Fibroblast of lung (primary cell): ENCODE results near the gene GINS3. TPM values are rescaled to one million over a fixed set of nuclear protein-coding genes. Genes with fewer than 3 reads are reported as not detected.
"Not testable (repeated sequence)": the region's sequence is repeated elsewhere in the genome, so short reads cannot be mapped to it uniquely, and the experiment has no call there.

Source experiments
- DNase-seq, 2 donors: peaks; one replicate each; pipeline versions ENCODE4 v3.0.0 to v3.0.0-alpha.2; 2010; ENCODE audit warnings: low read depth in 2 of 2
- H2AFZ ChIP-seq: 2 replicates; pipeline ENCODE4 v1.5.1; 2012; ENCODE audit warnings: low read length, control low read depth, inconsistent platforms
- H3K27ac ChIP-seq: 2 replicates; pipeline ENCODE4 v1.5.1; 2011; ENCODE audit warnings: low read length, control low read depth; ENCODE audit not compliant: insufficient read depth
- H3K27me3 ChIP-seq: 2 replicates; pipeline ENCODE4 v1.5.1; 2011; ENCODE audit warnings: mild to moderate bottlenecking, low read length; ENCODE audit not compliant: control insufficient read depth, insufficient read depth
- H3K36me3 ChIP-seq: 2 replicates; pipeline ENCODE4 v1.5.1; 2011; ENCODE audit warnings: low read length; ENCODE audit not compliant: control insufficient read depth, insufficient read depth
- H3K4me1 ChIP-seq: 2 replicates; pipeline ENCODE4 v1.5.1; 2011; ENCODE audit warnings: low read length; ENCODE audit not compliant: control insufficient read depth, insufficient read depth; ENCODE audit errors: extremely low read depth
- H3K4me2 ChIP-seq: 2 replicates; pipeline ENCODE4 v1.5.1; 2011; ENCODE audit warnings: low read length, control low read depth; ENCODE audit not compliant: insufficient read depth; ENCODE audit errors: extremely low read depth
- H3K4me3 ChIP-seq, 4 experiments: fragments of 200-600 bp in 1 of 4; sonication (generic) in 1 of 4; replicated peaks in 1 of 4; 2 replicates each; pipeline ENCODE4 v1.5.1; 2011 to 2016; ENCODE audit warnings: low read length in 4 of 4, low read depth in 3 of 4, mild to moderate bottlenecking in 3 of 4, control low read depth in 2 of 4, inconsistent platforms in 1 of 4, mixed read lengths in 1 of 4; ENCODE audit not compliant: insufficient read depth in 1 of 4; ENCODE audit errors: control extremely low read depth in 1 of 4
- H3K79me2 ChIP-seq: 2 replicates; pipeline ENCODE4 v1.5.1; 2012; ENCODE audit warnings: mild to moderate bottlenecking, low read length, inconsistent platforms; ENCODE audit not compliant: control insufficient read depth, insufficient read depth
- H3K9ac ChIP-seq: 2 replicates; pipeline ENCODE4 v1.5.1; 2011; ENCODE audit warnings: mild to moderate bottlenecking, low read length, control low read depth; ENCODE audit not compliant: insufficient read depth
- H3K9me3 ChIP-seq: 2 replicates; pipeline ENCODE4 v1.5.1; 2012; ENCODE audit warnings: low read depth, low read length; ENCODE audit not compliant: control insufficient read depth, insufficient read depth
- H4K20me1 ChIP-seq: 2 replicates; pipeline ENCODE4 v1.5.1; 2011; ENCODE audit warnings: low read length; ENCODE audit not compliant: control insufficient read depth, insufficient read depth; ENCODE audit errors: extremely low read depth
- CTCF ChIP-seq, 2 donors: IDR thresholded peaks in 1 of 2; conservative IDR thresholded peaks in 1 of 2; 1 replicate in 1 of 2; 2 replicates in 1 of 2; pipeline ENCODE4 v1.5.1; 2011 to 2012; ENCODE audit warnings: low read length in 2 of 2, control low read depth in 1 of 2, inconsistent platforms in 1 of 2, low read depth in 1 of 2, mild to moderate bottlenecking in 1 of 2
- EZH2 ChIP-seq: IDR thresholded peaks from 2 replicates; pipeline ENCODE4 v1.5.1; 2012; ENCODE audit warnings: low read length, control low read depth, mild to moderate bottlenecking; ENCODE audit errors: missing control alignments
- polyA plus RNA-seq, 2 donors: library from polyadenylated mRNA; depleted of rRNA in 1 of 2; stranded (reverse) in 1 of 2; unstranded in 1 of 2; fragments of >200 nt; gene quantifications; 2 replicates each; pipeline ENCODE4 v1.2.1, GENCODE V29; 2011 to 2012; ENCODE audit warnings: missing spikeins in 1 of 2
- total RNA-seq: library from RNA; depleted of rRNA; stranded (reverse); fragments of >200 nt; gene quantifications from 2 replicates; pipeline ENCODE4 v1.2.1, GENCODE V29; 2014

The GINS3 gene
- total and polyA plus RNA-seq, 2 donors (not counting 1 experiment from before 2014, with no cell fraction given), result 1.8 to 5.9 TPM

- Histone ChIP-seq H3K4me3 (no peak overlapping the region), H3K4me2 (no peak overlapping the region), H3K36me3 (no peaks in the 10 kb centered on the region), H2AFZ (no peak overlapping the region), H4K20me1 (no peaks in the 10 kb centered on the region), H3K9ac (no peak overlapping the region), H3K27ac (no peak overlapping the region), H3K9me3 (no peaks in the 10 kb centered on the region), H3K27me3 (no peaks in the 10 kb centered on the region), H3K79me2 (no peaks in the 10 kb centered on the region), H3K4me1 (no peaks in the 10 kb centered on the region)
- peak in 1 of 2 donors; percentile 48 for DNase-seq
- TF ChIP-seq EZH2 (no peak), CTCF (conservative IDR thresholded peaks at IDR 0.05 in 1 of 2, IDR thresholded peaks at IDR 0.05 in 1 of 2; ENCODE audit: low read depth in 1 of 2, low read length in 2 of 2) (no peak)
These were observed 22.7 kb downstream of the GINS3 start for GRCh38 chr16:58415003-58415402.

DNA sequence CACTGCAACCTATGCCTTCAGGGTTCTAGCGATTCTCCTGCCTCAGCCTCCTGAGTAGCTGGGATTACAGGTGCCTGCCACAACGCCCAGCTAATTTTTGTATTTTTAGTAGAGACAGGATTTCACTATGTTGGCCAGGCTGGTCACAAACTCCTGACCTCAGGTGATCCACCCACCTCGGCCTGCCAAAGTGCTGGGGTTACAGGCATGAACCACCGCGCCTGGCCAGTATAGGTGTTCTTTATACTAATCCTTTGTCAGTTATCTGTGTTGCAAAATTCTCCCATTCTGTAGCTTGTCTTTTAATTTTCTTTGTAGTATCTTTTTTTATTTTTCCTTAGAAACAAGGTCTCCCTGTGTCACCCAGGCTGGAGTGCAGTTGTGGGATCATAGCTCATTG lies 23.7 kb downstream of the GINS3 start:
- not testable (repeated sequence) for H3K27me3 ChIP-seq, H3K4me1 ChIP-seq, H3K4me2 ChIP-seq, H3K4me3 ChIP-seq, H3K79me2 ChIP-seq, DNase-seq, H2AFZ ChIP-seq, H3K36me3 ChIP-seq, H4K20me1 ChIP-seq, H3K9me3 ChIP-seq, H3K27ac ChIP-seq, H3K9ac ChIP-seq

DNA sequence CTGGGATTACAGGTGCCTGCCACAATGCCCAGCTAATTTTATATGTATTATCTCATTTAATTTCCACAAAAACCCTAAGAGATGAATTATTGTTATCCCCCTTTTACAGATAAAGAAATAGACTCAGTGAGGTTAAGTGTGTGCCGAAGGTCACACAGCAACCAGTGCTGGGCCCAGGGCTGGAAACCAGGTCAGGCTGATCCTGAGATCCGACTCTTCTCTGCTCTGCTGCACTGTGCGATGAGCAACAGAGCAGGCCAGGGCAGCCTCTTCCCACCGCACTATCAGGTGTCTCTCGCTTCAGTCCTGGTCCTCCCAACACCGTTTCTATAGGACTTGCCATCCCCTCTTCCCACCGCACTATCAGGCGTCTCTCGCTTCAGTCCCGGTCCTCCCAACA lies 24.8 kb downstream of the GINS3 start:
- Histone ChIP-seq H3K4me2 (no peak overlapping the region), H3K27me3 (no peaks in the 10 kb centered on the region), H4K20me1 (no peaks in the 10 kb centered on the region), H2AFZ (no peak overlapping the region), H3K27ac (no peak overlapping the region), H3K79me2 (no peaks in the 10 kb centered on the region), H3K4me1 (no peaks in the 10 kb centered on the region), H3K36me3 (no peaks in the 10 kb centered on the region), H3K4me3 (no peak overlapping the region), H3K9me3 (no peaks in the 10 kb centered on the region), H3K9ac (no peak overlapping the region)
- DNase-seq, result no peak
- TF ChIP-seq EZH2 (no peak), CTCF (conservative IDR thresholded peaks at IDR 0.05 in 1 of 2, IDR thresholded peaks at IDR 0.05 in 1 of 2; ENCODE audit: low read depth in 1 of 2, low read length in 2 of 2) (no peak)

- Histone ChIP-seq H3K4me3 (no peak overlapping the region), H3K9ac (no peak overlapping the region), H3K36me3 (no peaks in the 10 kb centered on the region), H3K27me3 (no peaks in the 10 kb centered on the region), H3K79me2 (no peaks in the 10 kb centered on the region), H2AFZ (no peak overlapping the region), H4K20me1 (no peaks in the 10 kb centered on the region), H3K9me3 (no peaks in the 10 kb centered on the region), H3K4me1 (no peaks in the 10 kb centered on the region), H3K4me2 (no peak overlapping the region), H3K27ac (no peak overlapping the region)
- DNase-seq, result no peak
- no peak for TF ChIP-seq EZH2
- TF ChIP-seq CTCF (conservative IDR thresholded peaks at IDR 0.05 in 1 of 2, IDR thresholded peaks at IDR 0.05 in 1 of 2; ENCODE audit: low read depth in 1 of 2, low read length in 2 of 2), result no peak
These were observed 25.3 kb downstream of the GINS3 start for GRCh38 chr16:58417600-58417999.
